ENCODE results near the gene CCDC134. TPM values are rescaled to one million over a fixed set of nuclear protein-coding genes. Genes with fewer than 3 reads are reported as not detected.

The CCDC134 gene
- total RNA-seq, 1 experiment from 2014 or later: 20.1 TPM

DNA sequence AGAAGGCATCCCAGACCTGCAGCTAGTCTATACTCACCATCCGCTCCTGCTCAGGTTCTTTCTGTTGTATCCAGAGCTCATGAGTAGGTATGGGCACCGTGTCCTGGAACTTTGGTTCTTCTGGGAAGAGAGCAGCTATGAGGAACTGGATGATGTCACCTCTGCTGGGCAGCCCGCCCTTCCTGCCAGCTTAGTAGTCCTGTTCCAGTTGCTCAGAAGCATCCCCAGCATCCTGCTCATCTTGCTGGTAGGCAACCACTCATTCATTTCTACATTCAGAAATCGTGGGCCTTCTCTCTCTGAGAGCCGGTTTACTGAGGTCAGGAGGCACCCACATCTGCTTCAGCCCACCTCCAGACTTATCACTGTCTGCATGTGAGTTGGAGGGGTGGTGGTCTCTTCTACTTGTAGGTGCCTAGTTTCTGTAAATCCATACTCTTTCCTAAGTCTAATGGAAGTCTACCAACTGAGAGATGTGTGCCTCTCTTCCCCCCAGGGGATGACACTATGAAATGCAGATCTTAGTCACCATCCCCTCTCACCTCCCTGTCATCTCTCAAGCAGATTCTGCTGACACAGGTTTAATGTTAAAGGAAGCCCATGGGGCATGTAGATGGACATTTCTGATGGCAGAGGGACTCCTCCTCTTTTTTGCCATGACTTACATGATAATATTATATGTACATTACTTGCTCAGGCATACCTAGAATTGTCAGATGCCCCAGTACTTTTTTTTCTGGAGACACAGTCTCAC is 29.6 kb upstream of the CCDC134 start:
- CTCF ChIA-PET: interaction anchor here (0.6 to 1.1 kb wide), 2 partner anchors 20 to 279 kb away, joined by 3 to 9 read pairs; no protein-coding TSS in a partner anchor
- intact Hi-C loops (cut with micrococcal nuclease; ENCODE audit: unreplicated experiment): no loop called here
- H3K27me3 Mint-ChIP-seq (ENCODE audit: unreplicated experiment): no peaks in the 10 kb centered on the region
- H3K36me3 Mint-ChIP-seq (ENCODE audit: insufficient read depth, unreplicated experiment): no peaks in the 10 kb centered on the region
- H3K4me1 Mint-ChIP-seq (ENCODE audit: low read depth, unreplicated experiment): peaks cover 13% of the 10 kb centered on the region
- H3K9me3 Mint-ChIP-seq (ENCODE audit: low read depth, unreplicated experiment): no peaks in the 10 kb centered on the region
- no peak overlapping the region for H3K4me3 Mint-ChIP-seq (ENCODE audit: low read depth, unreplicated experiment)
- DNase-seq: no peak
- TF ChIP-seq CTCF (IDR thresholded peaks at IDR 0.05; ENCODE audit: unreplicated experiment): no peak
- no peak overlapping the region for H3K27ac Mint-ChIP-seq (ENCODE audit: unreplicated experiment)
- BruUV-seq (replicated peaks): no TSS peak

- no peaks in the 10 kb centered on the region for H3K36me3 Mint-ChIP-seq (ENCODE audit: insufficient read depth, unreplicated experiment)
- peaks cover 13% of the 10 kb centered on the region for H3K4me1 Mint-ChIP-seq (ENCODE audit: low read depth, unreplicated experiment)
- no peaks in the 10 kb centered on the region for H3K9me3 Mint-ChIP-seq (ENCODE audit: low read depth, unreplicated experiment)
- no TSS peak for BruUV-seq (replicated peaks)
- intact Hi-C loops (cut with micrococcal nuclease; ENCODE audit: unreplicated experiment): no loop called here
- CTCF ChIA-PET: interaction anchor here (0.5 to 1.3 kb wide), 3 partner anchors 26 to 75 kb away, joined by 3 to 4 read pairs (median 3); no protein-coding TSS in a partner anchor
- peak; percentile 30 for DNase-seq
- H3K27ac Mint-ChIP-seq (ENCODE audit: unreplicated experiment): no peak overlapping the region
- H3K4me3 Mint-ChIP-seq (ENCODE audit: low read depth, unreplicated experiment): no peak overlapping the region
- no peak for TF ChIP-seq CTCF (IDR thresholded peaks at IDR 0.05; ENCODE audit: unreplicated experiment)
- H3K27me3 Mint-ChIP-seq (ENCODE audit: unreplicated experiment): no peaks in the 10 kb centered on the region
Measured at GRCh38 chr22:41772198-41772597, 28.3 kb upstream of the CCDC134 start.

GRCh38 chr22:41772645-41773044 is 27.8 kb upstream of the CCDC134 start:
- intact Hi-C loops (cut with micrococcal nuclease; ENCODE audit: unreplicated experiment): no loop called here
- H3K4me3 Mint-ChIP-seq (ENCODE audit: low read depth, unreplicated experiment): no peak overlapping the region
- no peaks in the 10 kb centered on the region for H3K36me3 Mint-ChIP-seq (ENCODE audit: insufficient read depth, unreplicated experiment)
- peaks cover 13% of the 10 kb centered on the region for H3K4me1 Mint-ChIP-seq (ENCODE audit: low read depth, unreplicated experiment)
- H3K27me3 Mint-ChIP-seq (ENCODE audit: unreplicated experiment): no peaks in the 10 kb centered on the region
- no peak for DNase-seq
- TF ChIP-seq CTCF (IDR thresholded peaks at IDR 0.05; ENCODE audit: unreplicated experiment): no peak
- CTCF ChIA-PET: interaction anchor here (0.5 to 1.3 kb wide), 4 partner anchors 26 to 226 kb away, joined by 3 to 6 read pairs (median 4); no protein-coding TSS in a partner anchor
- no TSS peak for BruUV-seq (replicated peaks)
- no peak overlapping the region for H3K27ac Mint-ChIP-seq (ENCODE audit: unreplicated experiment)
- no peaks in the 10 kb centered on the region for H3K9me3 Mint-ChIP-seq (ENCODE audit: low read depth, unreplicated experiment)

DNA sequence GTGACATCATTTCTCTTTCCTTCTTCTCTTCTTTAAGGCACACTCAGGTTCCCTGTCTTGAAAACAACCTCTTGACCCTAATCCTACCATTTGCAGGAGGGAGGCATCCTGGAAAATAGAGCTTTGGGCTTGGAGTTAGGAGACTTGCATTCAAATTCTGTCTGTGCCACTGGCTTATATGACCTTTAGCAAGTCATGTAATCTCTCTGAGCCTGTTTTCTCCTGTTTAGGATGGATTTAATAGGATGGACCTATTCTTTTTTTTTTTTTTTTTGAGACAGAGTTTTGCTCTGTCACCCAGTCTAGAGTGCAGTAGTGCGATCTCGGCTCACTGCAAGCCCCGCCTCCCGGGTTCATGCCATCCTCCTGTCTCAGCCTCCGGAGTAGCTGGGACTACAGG is 25.1 kb upstream of the CCDC134 start:
- Mint-ChIP-seq H3K9me3 (ENCODE audit: low read depth, unreplicated experiment) (no peaks in the 10 kb centered on the region), H3K27ac (ENCODE audit: unreplicated experiment) (no peak overlapping the region), H3K4me1 (ENCODE audit: low read depth, unreplicated experiment) (peaks cover 13% of the 10 kb centered on the region), H3K36me3 (ENCODE audit: insufficient read depth, unreplicated experiment) (no peaks in the 10 kb centered on the region), H3K27me3 (ENCODE audit: unreplicated experiment) (peaks cover 8% of the 10 kb centered on the region), H3K4me3 (ENCODE audit: low read depth, unreplicated experiment) (no peak overlapping the region)
- no peak for DNase-seq
- no TSS peak for BruUV-seq (replicated peaks)
- intact Hi-C loops (cut with micrococcal nuclease; ENCODE audit: unreplicated experiment): no loop called here
- CTCF ChIA-PET: interaction anchor here (0.5 to 1.3 kb wide), 3 partner anchors 11 to 57 kb away, joined by 3 to 4 read pairs (median 3); partner anchors contain the start of gene SREBF2
- no peak for TF ChIP-seq CTCF (IDR thresholded peaks at IDR 0.05; ENCODE audit: unreplicated experiment)
